ENCODE data around the gene ATP2C1.

- TF ChIP-seq CTCF (IDR thresholded peaks at IDR 0.05; ENCODE audit: insufficient read depth, low read length, poor library complexity, severe bottlenecking): no peak
- TF ChIP-seq EZH2phosphoT487 (conservative IDR thresholded peaks at IDR 0.05; ENCODE audit: low read length): no peak
These were observed 56.2 kb downstream of the ATP2C1 start for GRCh38 chr3:130950124-130950523.

All from SU-DHL-6 (cell line).